Measurements from ENCODE around the gene GLCE. TPM values are rescaled to one million over a fixed set of nuclear protein-coding genes. Genes with fewer than 3 reads are reported as not detected.

Gene GLCE
- total and polyA plus RNA-seq, 7 donors = 2.5 to 6.0 (median 4.2) TPM

DNA sequence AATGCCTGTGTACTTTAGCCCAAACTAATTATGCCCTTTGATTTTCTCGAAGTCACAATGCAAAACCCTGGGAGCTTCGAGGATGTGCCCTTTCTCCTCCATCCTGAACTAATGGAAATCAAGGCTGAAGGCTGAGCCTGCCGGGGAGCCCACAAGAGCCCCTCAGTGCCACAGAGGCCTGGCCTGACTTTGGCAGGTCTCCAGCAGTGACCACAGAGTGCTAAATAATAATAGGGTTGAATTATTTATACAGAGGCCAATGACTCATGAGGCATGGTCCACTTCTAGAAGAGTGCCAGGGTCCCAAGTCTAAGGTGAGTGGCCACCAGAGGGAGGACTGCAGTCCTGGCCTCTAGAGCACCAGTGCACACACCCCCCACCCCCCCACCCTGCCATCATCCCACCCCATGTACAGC, 19.1 kb upstream of the GLCE start:
- no peaks in the 10 kb centered on the region for H3K36me3 ChIP-seq (ENCODE audit: insufficient read depth in 1 of 2, low read depth in 1 of 2)
- TF ChIP-seq, protein P1, sequence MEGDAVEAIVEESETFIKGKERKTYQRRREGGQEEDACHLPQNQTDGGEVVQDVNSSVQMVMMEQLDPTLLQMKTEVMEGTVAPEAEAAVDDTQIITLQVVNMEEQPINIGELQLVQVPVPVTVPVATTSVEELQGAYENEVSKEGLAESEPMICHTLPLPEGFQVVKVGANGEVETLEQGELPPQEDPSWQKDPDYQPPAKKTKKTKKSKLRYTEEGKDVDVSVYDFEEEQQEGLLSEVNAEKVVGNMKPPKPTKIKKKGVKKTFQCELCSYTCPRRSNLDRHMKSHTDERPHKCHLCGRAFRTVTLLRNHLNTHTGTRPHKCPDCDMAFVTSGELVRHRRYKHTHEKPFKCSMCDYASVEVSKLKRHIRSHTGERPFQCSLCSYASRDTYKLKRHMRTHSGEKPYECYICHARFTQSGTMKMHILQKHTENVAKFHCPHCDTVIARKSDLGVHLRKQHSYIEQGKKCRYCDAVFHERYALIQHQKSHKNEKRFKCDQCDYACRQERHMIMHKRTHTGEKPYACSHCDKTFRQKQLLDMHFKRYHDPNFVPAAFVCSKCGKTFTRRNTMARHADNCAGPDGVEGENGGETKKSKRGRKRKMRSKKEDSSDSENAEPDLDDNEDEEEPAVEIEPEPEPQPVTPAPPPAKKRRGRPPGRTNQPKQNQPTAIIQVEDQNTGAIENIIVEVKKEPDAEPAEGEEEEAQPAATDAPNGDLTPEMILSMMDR (IDR thresholded peaks at IDR 0.05) = no peak
- whole genome bisulfite sequencing, 3 donors = 72 to 77% (median 74%) methylated on average over 3 of the region's 3 CpGs
- intact Hi-C loops (cut with DNase I) = no loop called here
- no peaks in the 10 kb centered on the region for H3K9me3 ChIP-seq
- peaks cover 0 to 34% (median 3%) of the 10 kb centered on the region in 3 donors for H3K27me3 ChIP-seq (ENCODE audit: insufficient read depth in 3 of 3, low read length in 2 of 3)
- no peaks in the 10 kb centered on the region for H3K4me1 ChIP-seq
- DNase-seq (no peak), ATAC-seq (no peak)
- H3K4me3 ChIP-seq = no peak overlapping the region
- no peak overlapping the region for H3K27ac ChIP-seq

DNA sequence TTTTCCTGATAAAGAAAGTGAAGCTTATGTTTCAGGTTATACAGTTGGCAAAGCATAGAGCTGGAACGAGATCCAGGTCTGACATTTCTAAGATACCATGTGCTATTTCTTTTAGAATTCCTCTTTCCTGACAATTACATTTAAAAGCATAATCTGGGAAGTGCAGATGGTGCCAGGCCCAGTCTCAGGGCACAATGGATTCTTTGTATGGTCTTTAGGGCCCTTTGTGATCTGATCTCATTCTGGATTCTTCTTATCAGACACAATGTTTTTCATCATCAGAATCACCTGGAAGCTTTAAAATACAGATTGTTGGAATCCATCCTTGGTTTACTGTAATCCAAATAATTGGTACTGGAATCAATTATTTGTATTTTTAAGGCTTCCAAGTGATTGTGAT, 18.6 kb upstream of the GLCE start:
- Histone ChIP-seq H3K36me3 (ENCODE audit: insufficient read depth in 1 of 2, low read depth in 1 of 2) (no peaks in the 10 kb centered on the region), H3K27ac (no peak overlapping the region), H3K4me3 (no peak overlapping the region), H3K9me3 (no peaks in the 10 kb centered on the region), H3K4me1 (no peaks in the 10 kb centered on the region), H3K27me3 (ENCODE audit: insufficient read depth in 3 of 3, low read length in 2 of 3) (peaks cover 0 to 34% (median 3%) of the 10 kb centered on the region in 3 donors)
- DNase-seq = no peak
- no peak for ATAC-seq
- TF ChIP-seq, protein P1 (IDR thresholded peaks at IDR 0.05) = no peak
- intact Hi-C loops (cut with DNase I) = no loop called here
- WGBS, 3 donors = 53 to 69% (median 61%) methylated on average over 1 of the region's 1 CpG

GRCh38 chr15:69143756-69144436, 16.5 kb upstream of the GLCE start:
- Histone ChIP-seq H3K27ac (no peak overlapping the region), H3K9me3 (no peaks in the 10 kb centered on the region), H3K4me1 (no peaks in the 10 kb centered on the region), H3K27me3 (ENCODE audit: insufficient read depth in 3 of 3, low read length in 2 of 3) (peaks cover 0 to 22% (median 3%) of the 10 kb centered on the region in 3 donors), H3K4me3 (no peak overlapping the region), H3K36me3 (ENCODE audit: insufficient read depth in 1 of 2, low read depth in 1 of 2) (no peaks in the 10 kb centered on the region)
- DNase-seq (no peak), ATAC-seq (no peak)
- TF ChIP-seq, protein P1 (IDR thresholded peaks at IDR 0.05) = no peak
- intact Hi-C loops (cut with DNase I) = no loop called here
- 42 to 49% (median 46%) methylated on average over 4 of the region's 4 CpGs for WGBS, 3 donors

DNA sequence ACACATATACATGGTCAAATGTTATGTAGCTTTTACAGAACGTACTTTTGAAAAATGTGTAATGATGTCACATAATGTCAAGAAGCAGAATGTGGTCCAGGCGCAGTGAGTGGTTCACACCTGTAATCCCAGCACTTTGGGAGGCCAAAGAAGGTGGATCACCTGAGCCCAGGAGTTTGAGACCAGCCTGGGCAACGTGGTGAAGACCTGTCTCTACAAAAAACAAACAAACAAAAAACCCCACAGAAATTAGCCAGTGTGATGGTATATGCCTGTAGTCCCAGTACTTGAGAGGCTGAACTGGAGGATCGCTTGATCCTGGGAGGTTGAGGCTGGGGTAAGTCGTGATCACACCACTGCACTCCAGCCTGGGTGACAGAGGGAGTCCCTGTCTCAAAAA, 15.9 kb upstream of the GLCE start:
- WGBS, 3 donors = 80 to 85% (median 81%) methylated on average over 5 of the region's 5 CpGs
- no peaks in the 10 kb centered on the region for H3K9me3 ChIP-seq
- no peak for ATAC-seq
- no peak overlapping the region for H3K4me3 ChIP-seq
- H3K27me3 ChIP-seq (ENCODE audit: insufficient read depth in 3 of 3, low read length in 2 of 3) = peaks cover 0 to 25% (median 3%) of the 10 kb centered on the region in 3 donors
- H3K4me1 ChIP-seq = no peaks in the 10 kb centered on the region
- no peaks in the 10 kb centered on the region for H3K36me3 ChIP-seq (ENCODE audit: insufficient read depth in 1 of 2, low read depth in 1 of 2)
- intact Hi-C loops (cut with DNase I) = no loop called here
- H3K27ac ChIP-seq = no peak overlapping the region
- TF ChIP-seq, protein P1 (IDR thresholded peaks at IDR 0.05) = no peak
- no peak for DNase-seq
